DMS 273 treated with DMSO at 0.1 percent for 48 hours (cell line): ENCODE measurements around the gene CSMD2.
"Not testable (repeated sequence)": the region's sequence is repeated elsewhere in the genome, so short reads cannot be mapped to it uniquely, and the experiment has no call there.

Source experiments
- DNase-seq: peaks from one replicate; lab custom pipeline; 2025; lab: John Stamatoyannopoulos, UW

CSMD2 gene

DNA sequence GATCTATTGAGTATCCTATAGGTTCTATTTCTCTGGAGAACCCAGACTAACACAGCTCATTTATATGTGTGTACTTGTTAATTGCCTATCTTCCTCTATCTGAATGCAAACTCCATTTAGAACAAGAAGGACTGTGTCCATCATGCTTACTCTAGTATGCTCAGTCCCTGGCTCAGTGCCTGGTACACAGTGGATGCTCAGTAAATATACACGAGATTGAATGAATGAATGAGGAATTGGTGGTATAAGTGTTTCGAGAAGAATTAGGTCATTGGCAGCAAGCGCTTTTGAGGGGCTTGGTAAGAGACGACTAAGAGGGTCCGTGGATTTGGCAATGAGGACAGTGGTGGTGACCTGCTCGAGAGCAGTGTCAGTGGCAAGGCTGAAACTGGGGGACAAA, 112.5 kb downstream of the CSMD2 start:
- no peak for DNase-seq

DNA sequence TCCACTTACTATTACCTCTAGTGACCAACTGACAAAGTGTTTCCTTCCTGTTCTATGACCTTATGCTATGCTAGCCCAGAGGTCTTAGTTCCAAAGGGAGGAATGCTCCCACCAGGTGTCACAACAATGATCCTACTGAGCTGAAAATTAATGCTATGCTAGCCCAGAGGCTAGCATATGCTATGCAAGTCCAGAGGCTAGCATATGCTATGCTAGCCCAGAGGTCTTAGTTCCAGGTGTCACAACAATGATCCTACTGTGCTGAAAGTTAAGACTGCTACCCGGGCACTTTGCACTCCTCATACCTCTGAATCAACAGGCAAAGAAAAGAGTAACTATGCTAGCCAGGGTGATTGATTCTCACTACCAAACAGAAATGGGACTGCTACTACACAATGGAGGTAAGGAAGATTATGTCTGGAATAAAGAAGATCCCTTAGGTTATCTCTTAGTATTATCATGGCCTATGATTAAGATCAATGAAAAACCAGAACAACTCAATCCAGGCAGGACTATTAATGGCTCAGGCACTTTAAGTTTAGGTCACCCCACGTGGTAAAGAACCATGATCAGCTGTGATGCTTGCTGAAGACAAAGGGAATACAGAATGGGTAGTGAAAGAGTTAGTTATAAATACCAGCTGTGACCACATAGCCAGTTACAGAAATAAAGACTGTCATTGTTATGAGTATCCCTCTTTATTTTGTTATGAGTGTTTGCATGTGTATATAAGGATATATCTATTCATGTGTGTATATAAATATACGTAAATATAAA, 114.1 kb downstream of the CSMD2 start:
- no peak for DNase-seq

DNA sequence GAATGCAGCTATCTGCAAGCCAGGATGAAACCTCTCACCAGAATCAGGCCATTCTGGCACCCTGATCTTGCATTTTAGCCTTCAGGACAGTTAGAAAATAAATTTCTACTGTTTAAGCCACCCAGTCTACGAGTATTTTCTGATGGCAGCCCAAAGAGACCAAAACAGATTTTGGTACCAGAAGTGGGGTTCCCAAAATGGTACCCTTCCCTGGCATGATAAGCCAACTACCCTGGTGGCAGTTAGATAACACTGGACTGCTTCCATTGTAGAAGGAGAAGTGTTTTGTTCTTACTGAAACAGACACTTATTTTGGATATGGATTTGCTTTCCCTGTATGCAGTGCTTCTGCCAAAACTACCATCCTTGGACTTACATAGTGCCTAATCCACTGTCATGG, 115.0 kb downstream of the CSMD2 start:
- no peak for DNase-seq

DNA sequence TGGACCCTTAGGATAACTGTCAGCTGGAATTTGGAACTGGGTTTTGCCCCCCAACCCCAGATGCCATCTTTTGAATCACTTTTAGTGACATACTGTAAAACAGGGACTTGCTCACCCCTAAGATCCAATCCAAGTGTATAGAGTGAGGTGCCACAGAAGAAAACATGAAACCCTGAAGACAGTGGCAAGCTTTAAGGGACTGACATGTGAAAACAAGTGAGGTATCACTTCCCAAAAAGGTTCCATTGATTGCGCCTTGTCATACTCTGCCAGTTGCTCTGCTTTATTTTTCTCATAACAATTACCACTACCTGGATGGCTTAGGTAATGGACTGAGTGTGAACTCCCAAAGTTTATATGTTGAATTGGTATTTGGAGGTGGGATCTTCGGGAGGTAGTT, 115.6 kb downstream of the CSMD2 start:
- no peak for DNase-seq

DNA sequence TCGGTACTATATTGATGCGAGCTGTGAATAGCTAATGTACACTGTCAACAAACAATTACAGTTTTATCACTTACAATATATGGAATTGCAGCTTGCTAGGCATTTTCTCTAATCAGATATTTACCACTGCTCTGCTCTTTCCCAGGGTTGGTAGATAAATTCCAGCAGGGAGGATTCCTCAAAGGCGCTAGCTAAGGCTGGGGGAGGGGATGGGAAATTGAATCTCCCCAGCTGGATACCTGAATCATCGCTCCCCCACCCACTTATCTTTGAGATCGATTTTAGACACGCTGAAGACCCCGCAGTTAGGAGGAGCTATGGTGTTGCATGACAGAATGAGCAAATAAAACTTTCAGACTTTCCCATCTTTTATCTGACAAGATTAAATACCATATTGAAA, 127.2 kb downstream of the CSMD2 start:
- no peak for DNase-seq

DNA sequence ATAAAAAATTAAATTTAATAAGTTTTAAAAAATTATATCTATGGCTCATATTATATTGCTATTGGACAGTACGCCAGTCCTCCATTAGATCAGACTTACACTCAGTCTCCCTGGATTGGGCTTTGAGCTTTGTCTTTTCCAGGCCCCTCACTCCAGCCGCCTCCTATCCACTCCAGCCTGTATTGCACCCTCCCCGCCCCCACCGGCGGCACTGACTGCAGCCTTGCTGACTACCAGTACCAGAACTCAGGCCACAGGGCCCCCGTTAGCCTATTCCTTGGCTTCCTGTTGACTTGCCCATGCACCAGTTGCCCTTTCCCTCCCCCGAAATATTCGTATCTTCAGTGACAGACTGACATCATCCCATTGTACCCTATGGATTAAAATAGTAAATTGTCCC, 127.9 kb downstream of the CSMD2 start:
- no peak for DNase-seq

DNA sequence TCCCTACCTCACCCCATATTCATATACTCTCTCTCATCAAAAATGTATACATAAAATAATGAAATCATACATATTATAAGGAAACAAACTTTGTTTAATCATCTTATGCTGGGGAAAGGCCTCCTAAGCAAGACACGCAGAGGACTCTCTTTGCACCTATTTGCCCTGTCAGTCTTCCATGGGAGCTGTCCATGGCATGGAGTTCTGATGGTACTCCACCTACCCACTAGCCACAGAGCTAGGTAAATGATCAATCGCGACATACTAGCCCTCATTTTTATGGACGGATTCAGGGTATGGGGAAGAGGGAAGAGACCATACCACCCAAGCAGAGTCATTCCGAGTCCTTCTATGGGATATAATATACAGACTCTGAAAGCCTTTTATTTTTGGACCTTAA, 131.0 kb downstream of the CSMD2 start:
- DNase-seq: no peak

DNA sequence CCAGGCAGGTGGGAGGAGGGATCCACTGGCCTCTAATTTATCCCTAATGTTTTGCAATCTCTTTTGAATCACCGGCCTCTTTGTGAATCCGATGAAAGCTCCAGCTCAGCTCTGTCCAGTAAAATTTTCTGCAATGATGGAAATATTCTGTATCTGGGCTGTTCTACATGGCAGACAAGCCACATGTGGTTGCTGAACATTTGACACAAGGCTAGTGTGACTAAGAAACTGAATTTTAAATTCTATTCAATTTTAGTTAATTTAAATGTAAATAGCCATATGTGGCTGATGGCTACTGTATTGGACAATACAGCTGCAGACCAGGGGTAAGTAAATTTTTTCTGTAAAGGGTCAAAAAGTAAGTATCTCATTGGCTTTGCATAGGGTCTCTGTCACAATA, 135.1 kb downstream of the CSMD2 start:
- no peak for DNase-seq

DNA sequence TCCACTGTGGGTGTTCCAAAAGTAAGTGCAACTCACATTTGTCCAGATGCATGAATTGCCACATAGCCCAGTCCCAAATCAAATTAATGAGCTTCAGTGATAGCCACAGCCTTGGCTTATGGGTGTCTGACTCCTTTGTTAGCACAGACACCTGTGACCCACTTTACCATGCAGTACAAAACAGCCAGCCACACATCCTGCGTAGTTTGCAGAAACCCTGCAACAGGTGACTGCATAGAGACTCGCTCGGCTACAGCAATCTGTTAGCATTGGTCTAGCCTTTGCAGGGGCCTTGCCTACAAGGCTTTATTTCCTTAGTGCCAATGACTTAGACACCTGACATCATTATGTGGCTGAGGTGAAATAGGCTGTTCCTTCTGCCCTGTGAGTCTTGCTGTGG, 135.5 kb downstream of the CSMD2 start:
- no peak for DNase-seq

DNA sequence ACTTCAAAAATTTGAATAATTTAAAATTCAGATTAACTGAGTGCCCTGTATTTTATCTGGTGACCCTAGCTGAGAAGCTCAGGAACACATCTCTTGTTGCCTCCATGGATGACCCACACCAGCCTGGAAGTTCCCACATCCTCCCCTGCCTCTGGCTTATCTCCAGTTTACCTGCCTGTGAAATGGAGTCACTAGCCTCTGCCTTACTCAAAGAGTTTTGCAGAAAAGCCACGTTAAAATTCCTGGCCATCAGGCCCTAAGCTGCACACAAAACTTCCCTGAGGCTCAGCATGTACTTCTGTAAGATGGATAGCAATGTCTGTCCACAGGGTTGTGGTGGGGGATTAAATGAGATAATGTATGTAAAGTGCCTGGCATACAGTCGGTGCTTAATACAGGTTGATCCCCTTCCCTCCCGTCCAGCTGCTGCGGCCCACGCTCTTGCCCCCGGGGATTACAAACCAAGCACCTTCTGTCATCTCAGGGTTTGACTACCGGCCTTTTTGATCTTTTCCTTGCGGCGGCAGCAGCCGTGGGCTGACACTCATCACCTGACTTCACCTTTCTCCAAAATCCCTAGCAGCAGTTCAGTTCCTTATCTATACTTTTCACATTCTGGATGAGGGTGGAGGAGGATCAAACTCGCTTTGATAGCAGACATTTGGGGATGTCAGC, 136.5 kb downstream of the CSMD2 start:
- DNase-seq: no peak

DNA sequence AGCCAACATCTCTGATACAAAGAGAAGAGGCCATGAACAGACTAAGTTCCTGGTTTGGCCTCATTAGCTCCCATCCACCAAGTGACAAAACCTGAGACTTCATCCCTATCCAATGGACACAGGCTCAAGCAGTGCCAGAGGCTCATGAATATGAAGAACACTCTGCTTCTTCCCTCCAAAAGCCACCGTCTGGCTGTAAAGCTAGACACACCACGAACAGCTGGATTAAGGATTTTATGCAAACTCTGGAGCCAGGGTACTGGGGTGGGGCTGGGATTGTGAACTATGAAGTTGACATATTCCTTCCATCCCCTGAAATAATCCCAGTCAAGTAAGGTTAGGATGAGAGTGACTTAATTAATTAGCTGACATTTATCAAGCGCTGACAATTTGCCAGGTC, 139.4 kb downstream of the CSMD2 start:
- DNase-seq: no peak

DNA sequence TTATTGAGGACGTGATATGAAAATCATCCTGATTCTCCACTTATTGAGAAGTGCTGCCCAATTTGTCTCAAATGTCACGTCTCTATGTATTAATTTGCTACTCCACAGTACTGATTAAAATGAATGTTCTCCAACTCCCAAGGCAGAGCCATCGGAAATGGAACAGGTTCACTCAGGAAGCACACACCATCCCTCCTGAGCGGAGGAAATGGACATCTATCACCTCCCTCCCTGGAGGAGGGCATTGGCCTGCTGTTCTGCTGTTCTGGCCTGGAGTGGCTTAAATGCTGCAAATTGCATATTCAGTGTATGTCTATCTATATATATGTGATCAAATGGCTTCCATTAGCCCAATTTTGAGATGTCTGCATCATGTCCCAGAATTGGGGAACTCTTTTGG, 140.5 kb downstream of the CSMD2 start:
- no peak for DNase-seq

DNA sequence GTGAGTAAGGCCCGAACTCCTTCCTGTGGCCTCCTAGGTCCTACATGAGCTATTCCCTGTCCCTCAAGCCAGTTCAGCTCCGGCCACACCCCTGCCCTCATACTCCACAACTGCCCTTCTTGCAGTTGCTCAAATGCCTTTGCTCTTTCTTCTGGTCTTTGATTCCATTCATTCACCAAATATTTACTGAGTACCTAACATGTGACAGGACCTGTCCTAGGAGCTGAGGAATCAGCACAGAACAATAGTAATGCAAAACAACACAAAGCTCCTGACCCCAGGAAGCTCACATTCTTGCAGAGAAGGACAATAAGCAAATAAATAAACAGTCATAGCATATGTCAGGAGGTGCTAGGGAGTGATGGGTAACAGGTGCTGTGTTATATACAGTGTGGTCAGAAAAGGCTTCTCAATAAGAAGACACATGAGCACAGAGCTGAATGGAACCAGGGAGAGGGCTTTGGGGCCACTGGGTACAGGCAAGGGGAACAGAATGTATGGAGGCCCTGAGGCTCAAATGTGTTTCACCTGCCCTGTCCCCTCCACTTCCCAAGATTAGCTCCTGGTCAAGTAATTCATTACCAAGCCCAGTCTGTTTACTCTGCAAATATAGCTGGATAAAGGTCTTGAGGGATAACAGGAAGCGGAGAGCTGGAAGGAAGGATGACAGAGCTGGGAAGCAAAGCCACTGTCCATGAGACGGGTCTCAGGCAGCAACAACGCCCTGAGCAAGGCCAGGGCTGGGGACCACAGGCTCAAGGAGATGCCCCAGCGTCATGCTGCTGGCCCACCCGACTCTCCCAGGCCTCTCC, 145.1 kb downstream of the CSMD2 start:
- no peak for DNase-seq

DNA sequence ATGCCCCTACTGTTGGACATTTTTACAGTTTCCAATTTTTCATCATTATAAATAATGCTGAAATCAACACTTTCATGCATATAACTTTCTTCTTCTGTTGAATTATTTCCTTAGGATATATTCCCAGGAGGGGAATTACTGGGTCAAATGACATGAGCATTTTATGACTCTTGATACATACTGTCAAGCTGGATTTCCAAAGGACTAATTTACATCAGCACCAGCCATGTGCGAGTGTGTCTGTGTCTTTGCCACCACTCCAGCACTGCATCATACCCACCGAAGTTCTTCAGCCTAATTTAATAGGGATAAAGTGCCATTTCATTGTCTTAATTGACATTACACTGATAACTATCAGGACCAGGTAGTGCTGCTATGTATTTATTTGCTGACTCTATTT, 146.7 kb downstream of the CSMD2 start:
- DNase-seq: no peak

DNA sequence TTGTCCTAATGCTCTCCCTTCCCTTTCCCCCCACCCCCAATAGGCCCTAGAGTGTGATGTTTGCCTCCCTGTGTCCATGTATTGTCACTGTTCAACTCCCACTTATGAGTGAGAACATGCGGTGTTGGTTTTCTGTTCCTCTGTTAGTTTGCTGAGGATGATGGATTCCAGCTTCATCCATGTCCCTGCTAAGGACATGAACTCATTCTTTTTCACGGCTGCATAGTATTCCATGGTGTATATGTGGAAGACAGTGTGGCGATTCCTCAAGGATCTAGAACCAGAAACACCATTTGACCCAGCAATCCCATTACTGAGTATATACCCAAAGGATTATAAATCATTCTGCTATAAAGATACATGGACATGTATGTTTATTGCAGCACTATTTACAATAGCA, 148.7 kb downstream of the CSMD2 start:
- not testable (repeated sequence) for DNase-seq

DNA sequence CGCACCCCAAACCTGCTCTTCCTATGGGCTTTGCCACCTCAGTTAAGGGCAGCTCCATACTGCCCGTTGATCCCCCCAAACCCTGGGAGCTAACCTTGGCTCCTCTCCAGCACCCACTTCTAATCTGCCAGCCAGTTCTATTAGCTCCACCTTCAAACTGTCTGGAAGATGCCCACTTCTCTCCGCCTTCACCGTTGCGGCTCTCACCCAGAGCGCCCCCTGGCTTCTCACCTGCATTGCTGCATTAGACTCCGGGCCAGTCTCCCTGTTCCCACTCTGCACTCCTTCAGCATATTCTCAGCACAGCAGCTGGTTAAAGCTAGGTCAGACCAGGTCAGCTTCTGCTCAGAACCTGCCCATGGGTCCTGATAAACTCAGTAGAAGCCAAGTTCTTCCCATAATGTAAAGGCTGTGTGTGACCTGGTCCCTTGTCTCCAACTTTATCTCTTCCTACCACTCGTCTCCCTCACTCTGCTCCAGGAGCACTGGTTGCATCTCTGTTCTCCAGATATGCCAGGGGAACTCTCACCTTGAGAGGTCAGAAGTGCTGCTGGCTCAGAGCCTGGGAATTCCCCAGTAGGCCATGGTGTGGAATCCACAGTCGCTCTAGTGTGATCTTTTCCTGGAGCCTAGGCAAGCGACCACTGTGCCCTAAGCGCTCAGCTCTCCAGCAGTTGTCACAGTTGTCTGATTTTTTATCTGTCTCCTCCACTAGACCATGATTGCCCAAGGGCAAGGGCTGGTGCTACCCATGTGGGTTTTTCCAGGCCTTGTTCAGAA, 150.9 kb downstream of the CSMD2 start:
- no peak for DNase-seq

DNA sequence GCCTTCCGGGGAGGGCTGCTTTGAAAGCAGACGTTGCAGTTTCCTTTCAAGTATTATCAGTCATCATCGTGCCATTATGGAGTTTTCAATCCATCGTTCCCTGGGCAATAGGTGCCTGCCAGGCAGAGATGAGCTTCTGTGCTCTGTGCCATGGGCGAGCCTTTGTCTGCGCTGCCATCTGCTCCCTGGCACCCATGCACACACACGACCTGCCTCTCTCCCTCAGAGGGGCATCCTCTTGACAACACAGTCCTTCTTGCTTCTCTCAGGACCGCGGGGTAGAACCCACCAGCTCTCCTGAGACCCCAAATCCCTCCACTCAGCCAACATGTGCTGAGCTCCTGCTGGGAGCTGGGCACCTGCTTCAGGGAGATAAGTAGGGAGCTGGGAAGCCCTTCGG, 151.9 kb downstream of the CSMD2 start:
- DNase-seq: no peak

DNA sequence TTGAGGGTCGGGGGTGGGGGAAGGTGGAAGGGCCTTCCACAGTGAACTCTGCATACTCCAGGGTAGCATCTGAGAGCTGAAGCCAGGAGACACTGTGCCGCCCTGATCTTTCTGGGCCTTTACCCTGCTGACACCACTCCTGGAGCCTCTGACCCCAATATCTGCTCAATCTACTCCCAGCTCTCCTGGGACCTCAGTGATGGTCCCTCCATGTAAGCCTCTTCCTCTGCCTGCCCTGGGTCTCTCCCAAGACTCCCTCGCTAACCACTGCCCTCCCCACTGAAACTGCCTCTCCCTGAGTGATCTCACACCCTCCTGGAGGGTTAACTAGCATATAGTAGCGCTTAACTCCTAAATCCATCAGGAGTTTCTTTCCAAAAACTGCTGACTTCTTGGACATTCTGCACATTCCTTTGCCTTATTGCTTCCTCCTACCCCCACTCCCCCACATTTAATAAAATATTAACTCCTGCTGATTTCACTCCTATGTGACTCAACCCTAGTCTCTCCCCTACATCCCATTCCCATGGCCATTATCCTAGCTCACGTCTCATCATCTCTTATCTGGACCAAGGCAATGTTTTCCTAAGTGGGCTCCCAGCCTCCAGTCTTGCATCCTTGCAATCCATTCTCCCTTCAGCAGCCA, 155.6 kb downstream of the CSMD2 start:
- no peak for DNase-seq

DNA sequence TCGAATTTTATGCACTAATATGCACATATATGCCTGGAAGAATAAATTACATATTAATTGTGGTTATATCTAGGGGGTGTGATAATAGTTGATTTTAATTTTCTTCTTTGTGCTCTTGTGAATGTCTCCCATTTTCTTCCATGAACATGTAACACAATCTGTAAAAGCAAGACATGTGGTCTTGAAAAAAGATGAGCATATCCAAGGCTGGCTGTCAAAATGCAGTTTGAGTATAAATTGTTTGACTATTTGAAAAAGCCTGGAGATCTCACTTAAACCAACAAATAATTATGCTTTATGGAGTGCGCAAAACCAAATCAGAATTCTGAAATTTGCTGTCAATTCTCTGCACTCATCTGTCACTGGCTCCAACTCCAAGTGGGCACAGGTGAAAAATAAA, 157.3 kb downstream of the CSMD2 start:
- DNase-seq: no peak

DNA sequence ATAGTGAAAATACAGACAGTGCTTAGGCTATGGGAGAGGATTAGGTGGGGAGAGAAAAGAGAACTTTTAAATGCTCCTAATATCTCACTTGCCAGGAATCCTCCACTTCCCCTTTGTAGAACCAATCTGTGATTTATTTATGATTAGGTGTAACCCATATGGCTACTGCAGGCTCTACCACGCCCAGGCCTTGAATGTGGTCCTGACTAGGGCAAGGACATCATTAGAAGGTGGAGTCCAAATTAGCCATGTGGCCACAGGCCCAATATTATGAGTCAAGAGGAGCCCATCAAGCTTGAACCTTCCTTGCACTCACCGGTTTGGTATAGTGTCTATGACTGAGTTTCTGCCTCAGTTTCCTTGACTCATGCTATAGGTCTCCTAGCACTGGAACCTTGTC, 159.7 kb downstream of the CSMD2 start:
- no peak for DNase-seq

DNA sequence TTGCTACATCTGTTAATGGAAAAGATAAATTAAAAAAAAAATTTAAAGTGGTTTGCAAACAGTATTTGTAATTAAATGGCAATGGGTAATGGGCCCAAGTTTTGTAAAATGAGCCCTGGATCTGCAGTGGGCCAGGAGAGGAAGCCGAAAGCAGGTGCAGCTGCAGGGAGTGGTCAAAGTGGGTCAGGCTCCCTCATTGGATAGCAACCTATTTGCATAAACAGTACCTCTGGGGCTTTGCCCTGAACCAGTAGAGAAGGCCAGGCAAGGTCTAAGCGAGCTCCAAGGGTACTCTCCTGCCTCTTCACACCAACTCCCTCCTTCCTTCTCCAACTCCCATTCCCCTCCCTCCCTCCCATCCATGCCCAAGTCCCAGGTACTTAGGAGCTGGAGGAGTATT, 162.2 kb downstream of the CSMD2 start:
- DNase-seq: no peak
